Breast epithelium (tissue), 3 donors: ENCODE results near the gene CLIC3.

Experiments
- POLR2A ChIP-seq: fragments of 450-650 bp; IDR thresholded peaks from one replicate; pipeline ENCODE4 v1.6.1; 2016; ENCODE audit warnings: antibody characterized with exemption, mild to moderate bottlenecking, moderate library complexity
- POLR2AphosphoS5 ChIP-seq, 3 donors: sonication (generic); formaldehyde crosslinking; IDR thresholded peaks; one replicate each; pipeline ENCODE4 v1.6.1; 2017; ENCODE audit warnings: antibody characterized with exemption in 3 of 3
- TF ChIP-seq, protein P1 (sequence below), 3 donors: fragments of 450-650 bp; IDR thresholded peaks; one replicate each; pipeline ENCODE4 v1.5.1; 2016 to 2017; ENCODE audit warnings: antibody characterized with exemption in 3 of 3, mild to moderate bottlenecking in 3 of 3, moderate library complexity in 3 of 3

DNA sequence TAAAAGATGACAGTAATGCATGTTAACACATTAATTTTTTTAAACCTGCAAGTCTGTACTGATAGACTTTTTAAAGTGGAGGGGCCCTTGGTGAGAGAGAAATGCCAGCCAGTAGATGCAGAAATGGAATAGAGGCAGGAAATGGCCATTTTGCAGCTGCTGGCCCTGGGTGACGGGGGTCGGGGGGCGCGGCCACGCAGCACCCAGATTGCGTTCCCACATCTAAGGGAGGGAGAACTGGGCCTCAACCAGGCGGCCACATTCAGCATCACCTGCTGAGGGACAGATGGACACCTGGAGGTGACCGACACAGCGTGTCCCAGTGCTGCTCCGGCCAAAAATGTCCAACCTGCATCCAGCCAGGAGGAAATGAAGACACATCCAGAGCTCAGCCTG, 6.3 kb upstream of the CLIC3 start:
- no peak for TF ChIP-seq POLR2AphosphoS5 (IDR thresholded peaks at IDR 0.05)
- TF ChIP-seq POLR2A, result no peak
- TF ChIP-seq, protein P1, sequence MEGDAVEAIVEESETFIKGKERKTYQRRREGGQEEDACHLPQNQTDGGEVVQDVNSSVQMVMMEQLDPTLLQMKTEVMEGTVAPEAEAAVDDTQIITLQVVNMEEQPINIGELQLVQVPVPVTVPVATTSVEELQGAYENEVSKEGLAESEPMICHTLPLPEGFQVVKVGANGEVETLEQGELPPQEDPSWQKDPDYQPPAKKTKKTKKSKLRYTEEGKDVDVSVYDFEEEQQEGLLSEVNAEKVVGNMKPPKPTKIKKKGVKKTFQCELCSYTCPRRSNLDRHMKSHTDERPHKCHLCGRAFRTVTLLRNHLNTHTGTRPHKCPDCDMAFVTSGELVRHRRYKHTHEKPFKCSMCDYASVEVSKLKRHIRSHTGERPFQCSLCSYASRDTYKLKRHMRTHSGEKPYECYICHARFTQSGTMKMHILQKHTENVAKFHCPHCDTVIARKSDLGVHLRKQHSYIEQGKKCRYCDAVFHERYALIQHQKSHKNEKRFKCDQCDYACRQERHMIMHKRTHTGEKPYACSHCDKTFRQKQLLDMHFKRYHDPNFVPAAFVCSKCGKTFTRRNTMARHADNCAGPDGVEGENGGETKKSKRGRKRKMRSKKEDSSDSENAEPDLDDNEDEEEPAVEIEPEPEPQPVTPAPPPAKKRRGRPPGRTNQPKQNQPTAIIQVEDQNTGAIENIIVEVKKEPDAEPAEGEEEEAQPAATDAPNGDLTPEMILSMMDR (IDR thresholded peaks at IDR 0.05), result no peak
